Astrocyte (in vitro differentiated cells and primary cell): ENCODE data around the gene NPLOC4.

Experiments used
- CTCF ChIP-seq: IDR thresholded peaks from 2 replicates; pipeline ENCODE4 v1.5.1; 2011; ENCODE audit warnings: low read depth, mild to moderate bottlenecking, inconsistent platforms, low read length, moderate library complexity; ENCODE audit not compliant: insufficient read depth
- EZH2 ChIP-seq: IDR thresholded peaks from 2 replicates; pipeline ENCODE4 v1.6.1; 2012; ENCODE audit warnings: mild to moderate bottlenecking, low read length, inconsistent platforms; ENCODE audit not compliant: insufficient read depth

- TF ChIP-seq CTCF (no peak), EZH2 (no peak)
Observed at GRCh38 chr17:81665205-81666091, 28.5 kb upstream of the NPLOC4 start.
